Stomach (tissue), 4 donors: ENCODE measurements around the gene SORL1.

ENCODE experiments used
- EP300 ChIP-seq: sonication (generic); formaldehyde crosslinking; IDR thresholded peaks from one replicate; pipeline ENCODE4 v1.6.1; 2017; ENCODE audit warnings: antibody characterized with exemption
- POLR2AphosphoS5 ChIP-seq, 3 donors: sonication (generic); formaldehyde crosslinking; IDR thresholded peaks; one replicate each; pipeline ENCODE4 v1.6.1; 2016; ENCODE audit warnings: antibody characterized with exemption in 3 of 3
- TF ChIP-seq, protein P1 (sequence below), 7 experiments: fragments of 450-650 bp in 4 of 7; fragments of 200-600 bp in 3 of 7; sonication (generic) in 3 of 7; IDR thresholded peaks; one replicate each; pipeline ENCODE4 v1.5.1; 2016 to 2019; ENCODE audit warnings: antibody characterized with exemption in 7 of 7, control low read depth in 2 of 7, mild to moderate bottlenecking in 1 of 7

- TF ChIP-seq, protein P1, sequence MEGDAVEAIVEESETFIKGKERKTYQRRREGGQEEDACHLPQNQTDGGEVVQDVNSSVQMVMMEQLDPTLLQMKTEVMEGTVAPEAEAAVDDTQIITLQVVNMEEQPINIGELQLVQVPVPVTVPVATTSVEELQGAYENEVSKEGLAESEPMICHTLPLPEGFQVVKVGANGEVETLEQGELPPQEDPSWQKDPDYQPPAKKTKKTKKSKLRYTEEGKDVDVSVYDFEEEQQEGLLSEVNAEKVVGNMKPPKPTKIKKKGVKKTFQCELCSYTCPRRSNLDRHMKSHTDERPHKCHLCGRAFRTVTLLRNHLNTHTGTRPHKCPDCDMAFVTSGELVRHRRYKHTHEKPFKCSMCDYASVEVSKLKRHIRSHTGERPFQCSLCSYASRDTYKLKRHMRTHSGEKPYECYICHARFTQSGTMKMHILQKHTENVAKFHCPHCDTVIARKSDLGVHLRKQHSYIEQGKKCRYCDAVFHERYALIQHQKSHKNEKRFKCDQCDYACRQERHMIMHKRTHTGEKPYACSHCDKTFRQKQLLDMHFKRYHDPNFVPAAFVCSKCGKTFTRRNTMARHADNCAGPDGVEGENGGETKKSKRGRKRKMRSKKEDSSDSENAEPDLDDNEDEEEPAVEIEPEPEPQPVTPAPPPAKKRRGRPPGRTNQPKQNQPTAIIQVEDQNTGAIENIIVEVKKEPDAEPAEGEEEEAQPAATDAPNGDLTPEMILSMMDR (IDR thresholded peaks at IDR 0.05): no peak
- TF ChIP-seq POLR2AphosphoS5 (IDR thresholded peaks at IDR 0.05) (no peak), EP300 (no peak)
Observed at GRCh38 chr11:121449626-121450025, 2.5 kb upstream of the SORL1 start.
